Psoas muscle (tissue), 8 donors: Measurements from ENCODE around the gene AKAP9. TPM values are rescaled to one million over a fixed set of nuclear protein-coding genes. Genes with fewer than 3 reads are reported as not detected.
A peak's percentile ranks its signal among the peaks of the same experiment; 100 is the strongest.
"Not testable (repeated sequence)": the region's sequence is repeated elsewhere in the genome, so short reads cannot be mapped to it uniquely, and the experiment has no call there.

Experiments
- ATAC-seq, 4 donors: fragments of 200-7000 bp; cut with Tn5 transposase; one replicate each; pipeline ENCODE4 v1.9.1; 2020; ENCODE audit warnings: moderate library complexity in 3 of 4, mild to moderate bottlenecking in 2 of 4
- DNase-seq, 2 donors: peaks; one replicate each; pipeline ENCODE4 v3.0.0-alpha.2; 2020
- H3K27ac ChIP-seq: fragments of 200-600 bp; one replicate; pipeline ENCODE4 v1.8.0; 2022
- H3K27me3 ChIP-seq, 3 donors: fragments of 200-600 bp in 1 of 3; one replicate each; pipeline versions ENCODE4 v1.6.1 to v1.8.0; 2013 to 2022; ENCODE audit warnings: low read length in 2 of 3, mild to moderate bottlenecking in 2 of 3, moderate library complexity in 1 of 3; ENCODE audit not compliant: insufficient read depth in 3 of 3
- H3K36me3 ChIP-seq, 2 donors: fragments of 200-600 bp in 1 of 2; one replicate each; pipeline versions ENCODE4 v1.6.1 to v1.8.0; 2013 to 2022; ENCODE audit warnings: low read depth in 1 of 2, mild to moderate bottlenecking in 1 of 2, moderate library complexity in 1 of 2; ENCODE audit not compliant: insufficient read depth in 1 of 2
- H3K4me1 ChIP-seq: fragments of 200-600 bp; one replicate; pipeline ENCODE4 v1.8.0; 2022
- H3K4me3 ChIP-seq: fragments of 200-600 bp; one replicate; pipeline ENCODE4 v1.8.0; 2022; ENCODE audit warnings: mild to moderate bottlenecking
- H3K9me3 ChIP-seq: fragments of 200-600 bp; one replicate; pipeline ENCODE4 v1.8.0; 2022
- WGBS, 3 donors: extraction: QIAGEN DNeasy Blood & Tissue Kit; methylation state at CpG; one replicate each; pipeline versions ENCODE4 v1.1.6 to v1.1.7; 2013; 5-methylcytosine and 5-hydroxymethylcytosine counted together
- intact Hi-C, 2 donors: fragments of 100-400 bp; cut with DNase I; formaldehyde crosslinking; loops; one replicate each; pipeline versions ENCODE4 v1.11.0 to v1.14.2; 2022
- polyA plus RNA-seq, 3 donors: library from polyadenylated mRNA; stranded (reverse); fragments of 200-250 nt; gene quantifications; one replicate each; pipeline ENCODE4 v1.2.3, GENCODE V29; 2013
- total RNA-seq, 4 donors: library from RNA; stranded (reverse); fragmentation: NEBNext Ultra II Directional in 2 of 4; extraction: Animal tissue kit (Norgen Biotek cat#: 25700) in 2 of 4; gene quantifications; one replicate each; pipeline versions ENCODE4 v1.2.1 to v1.2.4, GENCODE V29; 2021 to 2023
- TF ChIP-seq, protein P1 (sequence below): fragments of 200-600 bp; IDR thresholded peaks from one replicate; pipeline ENCODE4 v1.8.0; 2022; ENCODE audit warnings: antibody characterized with exemption
- donor health status: healthy with polysubstance abuse.
- donor health status: DM: no; HTN: no; CAD: no; lungs with moderate emphysema.
- donor health status: Bipolar disorder and iron deficiency.
- donor health status: healthy.
- donor health status: DM: yes; HTN: yes; CAD: no.
- donor health status: DM: no; HTN: no; CAD: no.
- donor health status: DM: no; HTN: no; CAD: no.
- donor health status: DM: yes; HTN: yes; CAD: no.

The AKAP9 gene
- total and polyA plus RNA-seq, 7 donors, result 6.0 to 44.4 (median 24.6) TPM

DNA sequence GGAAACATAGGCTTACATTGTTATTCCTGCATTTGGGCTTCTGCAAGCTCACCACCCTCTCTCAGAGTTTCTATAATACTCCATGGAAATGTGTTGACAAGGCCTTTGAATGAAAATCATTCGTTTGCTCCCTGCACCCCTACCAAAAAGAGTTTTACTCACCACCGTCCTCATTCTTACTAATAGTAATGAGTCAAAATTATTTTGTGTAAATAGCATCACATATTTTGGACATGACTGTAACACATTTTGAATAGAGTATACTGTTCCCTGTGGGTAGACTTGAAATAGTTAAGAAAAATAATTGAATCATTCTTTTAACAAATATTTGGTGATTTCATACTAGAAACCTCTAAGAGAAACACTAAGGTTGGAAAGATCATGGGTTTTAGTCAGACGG lies 84.6 kb downstream of the AKAP9 start:
- Histone ChIP-seq H3K27ac (no peak overlapping the region), H3K4me3 (no peak overlapping the region), H3K36me3 (peaks cover 4 to 69% of the 10 kb centered on the region in 2 donors), H3K4me1 (no peaks in the 10 kb centered on the region), H3K9me3 (no peaks in the 10 kb centered on the region), H3K27me3 (no peaks in the 10 kb centered on the region)
- DNase-seq (no peak), ATAC-seq (no peak)
- intact Hi-C loops, result no loop called here
- TF ChIP-seq, protein P1, sequence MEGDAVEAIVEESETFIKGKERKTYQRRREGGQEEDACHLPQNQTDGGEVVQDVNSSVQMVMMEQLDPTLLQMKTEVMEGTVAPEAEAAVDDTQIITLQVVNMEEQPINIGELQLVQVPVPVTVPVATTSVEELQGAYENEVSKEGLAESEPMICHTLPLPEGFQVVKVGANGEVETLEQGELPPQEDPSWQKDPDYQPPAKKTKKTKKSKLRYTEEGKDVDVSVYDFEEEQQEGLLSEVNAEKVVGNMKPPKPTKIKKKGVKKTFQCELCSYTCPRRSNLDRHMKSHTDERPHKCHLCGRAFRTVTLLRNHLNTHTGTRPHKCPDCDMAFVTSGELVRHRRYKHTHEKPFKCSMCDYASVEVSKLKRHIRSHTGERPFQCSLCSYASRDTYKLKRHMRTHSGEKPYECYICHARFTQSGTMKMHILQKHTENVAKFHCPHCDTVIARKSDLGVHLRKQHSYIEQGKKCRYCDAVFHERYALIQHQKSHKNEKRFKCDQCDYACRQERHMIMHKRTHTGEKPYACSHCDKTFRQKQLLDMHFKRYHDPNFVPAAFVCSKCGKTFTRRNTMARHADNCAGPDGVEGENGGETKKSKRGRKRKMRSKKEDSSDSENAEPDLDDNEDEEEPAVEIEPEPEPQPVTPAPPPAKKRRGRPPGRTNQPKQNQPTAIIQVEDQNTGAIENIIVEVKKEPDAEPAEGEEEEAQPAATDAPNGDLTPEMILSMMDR, result no peak
- WGBS, 3 donors, result 67 to 74% (median 71%) methylated on average over 3 of the region's 3 CpGs

DNA sequence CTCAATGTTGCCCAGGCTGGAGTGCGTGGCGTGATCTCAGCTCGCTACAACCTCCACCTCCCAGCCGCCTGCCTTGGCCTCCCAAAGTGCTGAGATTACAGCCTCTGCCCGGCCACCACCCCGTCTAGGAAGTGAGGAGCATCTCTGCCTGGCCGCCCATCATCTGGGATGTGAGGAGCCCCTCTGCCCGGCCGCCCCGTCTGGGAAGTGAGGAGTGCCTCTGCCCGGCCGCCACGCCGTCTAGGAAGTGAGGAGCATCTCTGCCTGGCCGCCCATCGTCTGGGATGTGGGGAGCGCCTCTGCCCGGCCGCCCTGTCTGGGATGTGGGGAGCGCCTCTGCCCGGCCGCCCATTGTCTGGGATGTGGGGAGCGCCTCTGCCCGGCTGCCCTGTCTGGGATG lies 86.0 kb downstream of the AKAP9 start:
- not testable (repeated sequence) for H3K9me3 ChIP-seq
- WGBS, 3 donors, result 97 to 98% (median 98%) methylated on average over 23 to 24 of the region's 24 CpGs

DNA sequence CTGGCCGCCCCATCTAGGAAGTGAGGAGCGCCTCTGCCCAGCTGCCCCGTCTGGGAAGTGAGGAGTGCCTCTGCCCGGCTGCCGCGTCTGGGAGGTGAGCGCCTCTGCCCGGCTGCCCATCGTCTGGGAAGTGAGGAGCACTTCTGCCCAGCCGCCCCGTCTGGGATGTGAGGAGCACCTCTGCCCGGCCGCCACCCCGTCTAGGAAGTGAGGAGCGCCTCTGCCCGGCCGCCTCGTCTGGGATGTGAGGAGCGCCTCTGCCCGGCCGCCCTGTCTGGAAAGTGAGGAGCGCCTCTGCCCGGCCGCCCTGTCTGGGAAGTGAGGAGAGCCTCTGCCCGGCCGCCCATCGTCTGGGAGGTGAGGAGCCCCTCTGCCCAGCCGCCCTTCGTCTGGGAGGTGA lies 86.5 kb downstream of the AKAP9 start:
- H3K9me3 ChIP-seq, DNase-seq, intact Hi-C loops, H3K4me1 ChIP-seq, H3K27me3 ChIP-seq, H3K27ac ChIP-seq, H3K4me3 ChIP-seq, ATAC-seq: not testable (repeated sequence)
- 96 to 99% (median 99%) methylated on average over 18 to 29 of the region's 29 CpGs for WGBS, 3 donors
- H3K36me3 ChIP-seq, result peaks cover 4 to 68% of the 10 kb centered on the region in 2 donors

More for the DNA sequence above, 86.0 kb downstream of the AKAP9 start:
- intact Hi-C loops, H3K4me1 ChIP-seq, DNase-seq, H3K27ac ChIP-seq, H3K4me3 ChIP-seq, H3K27me3 ChIP-seq, ATAC-seq: not testable (repeated sequence)
- peaks cover 4 to 68% of the 10 kb centered on the region in 2 donors for H3K36me3 ChIP-seq

DNA sequence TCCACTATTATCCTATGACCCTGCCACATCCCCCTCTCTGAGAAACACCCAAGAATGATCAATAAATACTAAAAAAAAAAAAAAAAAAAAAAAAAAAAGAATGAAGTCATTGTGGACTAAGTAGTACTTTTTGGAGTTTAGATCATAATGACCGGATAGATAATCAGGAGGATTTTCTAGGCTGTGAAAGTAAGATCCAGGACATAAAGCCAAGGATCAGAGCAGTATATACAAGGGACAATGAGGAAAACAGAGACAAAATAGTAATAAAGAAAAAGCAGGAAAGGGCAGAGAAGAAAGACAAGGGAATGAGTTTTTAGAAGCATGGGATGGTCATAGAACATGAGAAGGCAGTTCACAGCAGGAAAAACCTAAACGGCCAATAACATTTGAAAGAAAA lies 87.6 kb downstream of the AKAP9 start:
- DNase-seq (no peak), ATAC-seq (no peak)
- H3K27ac ChIP-seq, result no peak overlapping the region
- H3K4me1 ChIP-seq, result no peaks in the 10 kb centered on the region
- intact Hi-C loops, result no loop called here
- 90 to 98% (median 91%) methylated on average over 2 of the region's 2 CpGs for WGBS, 3 donors
- H3K4me3 ChIP-seq, result no peak overlapping the region
- no peaks in the 10 kb centered on the region for H3K9me3 ChIP-seq
- TF ChIP-seq, protein P1, result no peak
- H3K36me3 ChIP-seq, result peaks cover 4 to 67% of the 10 kb centered on the region in 2 donors
- no peaks in the 10 kb centered on the region for H3K27me3 ChIP-seq

DNA sequence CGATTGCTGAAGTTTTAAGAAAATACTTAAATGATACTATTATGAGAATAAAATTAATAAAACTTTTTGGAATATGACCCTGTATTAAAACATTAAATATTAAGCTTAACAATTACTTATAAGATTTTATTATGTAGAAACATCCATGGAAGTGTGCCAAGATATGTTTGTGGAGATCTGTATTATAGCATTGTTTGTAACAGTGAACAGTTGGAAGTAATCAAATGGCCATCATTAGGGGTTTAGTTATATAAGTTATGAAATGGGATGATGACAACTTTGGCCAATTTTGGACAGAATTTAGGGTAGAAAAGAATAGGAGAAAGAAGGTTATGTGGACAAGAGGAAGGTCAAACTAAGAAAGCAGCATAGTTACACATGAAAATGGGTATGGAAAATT lies 88.0 kb downstream of the AKAP9 start:
- TF ChIP-seq, protein P1, result no peak
- DNase-seq, result no peak
- no peak overlapping the region for H3K4me3 ChIP-seq
- intact Hi-C loops, result no loop called here
- peaks cover under 1 to 66% of the 10 kb centered on the region in 2 donors for H3K36me3 ChIP-seq
- H3K27me3 ChIP-seq, result no peaks in the 10 kb centered on the region
- no peaks in the 10 kb centered on the region for H3K9me3 ChIP-seq
- ATAC-seq, result no peak
- H3K4me1 ChIP-seq, result no peaks in the 10 kb centered on the region
- 95 to 97% (median 95%) methylated on average over 1 of the region's 1 CpG for WGBS, 3 donors
- H3K27ac ChIP-seq, result no peak overlapping the region

DNA sequence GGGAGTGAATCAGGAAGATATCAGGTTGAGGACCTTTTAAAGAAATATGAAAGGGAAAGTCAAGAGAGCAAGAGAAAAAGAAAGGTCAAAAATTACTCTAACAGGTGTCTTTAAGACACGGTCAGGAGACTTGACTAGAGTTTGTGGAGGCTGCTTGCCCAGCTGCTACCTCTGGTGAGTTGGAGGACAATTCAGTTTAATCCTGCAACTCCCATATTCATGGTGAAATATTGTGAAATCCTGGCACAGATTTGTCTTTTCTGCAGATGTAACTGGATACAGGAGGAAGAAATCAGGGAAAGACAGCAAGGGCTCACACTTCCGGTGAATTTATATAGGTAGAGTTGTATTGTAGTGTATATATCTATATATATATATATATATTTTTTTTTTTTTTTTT lies 93.5 kb downstream of the AKAP9 start:
- 28 to 62% (median 31%) methylated on average over 2 of the region's 2 CpGs for WGBS, 3 donors
- Histone ChIP-seq H3K27me3 (no peaks in the 10 kb centered on the region), H3K36me3 (peaks cover 0 to 56% of the 10 kb centered on the region in 2 donors), H3K27ac (no peak overlapping the region), H3K9me3 (no peaks in the 10 kb centered on the region), H3K4me1 (no peaks in the 10 kb centered on the region), H3K4me3 (no peak overlapping the region)
- peak in 3 of 4 donors; percentile 45 to 74 (median 56) for ATAC-seq
- TF ChIP-seq, protein P1, result no peak
- no peak for DNase-seq
- intact Hi-C loops, result no loop called here
